Inferior parietal cortex (tissue), 1 donor: ENCODE measurements around the gene INMT.
A peak's percentile ranks its signal among the peaks of the same experiment; 100 is the strongest.

Experiments used
- DNase-seq: peaks from one replicate; pipeline ENCODE4 v3.0.0-alpha.2; 2016; ENCODE audit errors: extremely low spot score

INMT gene

DNA sequence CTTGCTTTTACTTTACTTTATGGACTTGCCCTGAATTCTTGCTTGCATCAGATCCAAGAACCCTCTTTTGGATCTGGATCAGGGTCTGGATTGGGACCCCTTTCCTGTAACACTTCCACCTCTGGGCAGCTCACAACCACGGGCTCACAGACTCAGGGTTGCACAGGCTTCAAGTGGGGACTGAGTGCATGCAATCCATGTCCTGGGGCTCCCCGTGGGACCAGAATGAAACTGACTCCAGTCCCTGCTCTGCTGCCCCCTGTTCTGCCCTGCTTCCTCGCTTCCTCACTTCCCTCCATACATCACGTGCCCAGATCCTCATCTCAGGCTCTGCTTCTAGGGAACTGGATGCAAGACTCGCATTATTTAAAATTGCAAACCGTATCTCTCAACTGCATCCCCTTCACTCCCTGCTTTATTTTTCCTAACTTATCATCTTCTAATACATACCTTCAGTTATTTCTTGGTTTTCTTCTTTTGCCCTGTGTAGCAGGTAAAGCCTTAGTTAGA lies 23.3 kb upstream of the INMT start:
- DNase-seq, result no peak

GRCh38 chr7:30729642-30730041 lies 22.3 kb upstream of the INMT start:
- DNase-seq, result no peak

DNA sequence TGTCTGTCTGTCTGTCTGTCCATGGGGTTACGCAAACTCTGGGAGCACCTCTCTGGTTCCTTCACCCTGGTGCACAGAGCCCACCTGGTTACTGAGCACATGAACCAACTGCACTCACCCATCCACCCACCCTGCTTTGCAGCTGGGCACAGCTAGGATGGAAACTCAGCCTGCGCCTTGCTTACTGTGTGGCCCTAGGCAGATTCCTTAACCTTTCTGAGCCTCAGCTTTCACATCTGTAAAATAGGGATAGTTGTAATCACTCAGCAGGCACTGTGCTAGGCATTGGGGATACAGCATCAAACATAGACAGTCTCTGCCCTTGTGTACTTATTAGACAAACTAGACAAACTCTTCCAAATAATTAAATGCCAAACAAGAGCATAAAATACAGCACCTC lies 21.8 kb upstream of the INMT start:
- DNase-seq, result no peak

GRCh38 chr7:30730996-30731395 lies 20.9 kb upstream of the INMT start:
- DNase-seq, result no peak

GRCh38 chr7:30731581-30731980 lies 20.4 kb upstream of the INMT start:
- no peak for DNase-seq

GRCh38 chr7:30732606-30733005 lies 19.3 kb upstream of the INMT start:
- DNase-seq, result no peak

DNA sequence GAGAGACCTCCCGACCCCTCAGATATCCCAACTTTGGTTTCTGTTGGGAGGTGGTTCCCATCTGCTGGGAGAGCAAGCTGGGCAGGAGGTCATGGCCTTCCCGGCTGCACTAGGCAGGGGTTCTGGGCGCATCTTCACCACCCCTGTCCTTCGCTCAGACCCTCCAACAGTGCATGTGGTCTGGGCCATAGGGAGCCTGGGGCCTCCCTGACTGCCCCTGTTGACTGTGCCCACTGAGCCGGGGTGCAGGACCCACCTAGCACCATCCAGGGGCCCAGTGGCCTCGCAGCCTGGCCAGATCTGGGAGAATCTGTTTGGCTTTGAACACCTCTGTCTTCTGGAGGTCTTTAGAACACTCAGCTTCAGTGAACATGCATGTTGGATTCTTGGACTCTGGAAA lies 18.7 kb upstream of the INMT start:
- DNase-seq, result no peak

- DNase-seq, result no peak
Measured at GRCh38 chr7:30733691-30734090, 18.2 kb upstream of the INMT start.

DNA sequence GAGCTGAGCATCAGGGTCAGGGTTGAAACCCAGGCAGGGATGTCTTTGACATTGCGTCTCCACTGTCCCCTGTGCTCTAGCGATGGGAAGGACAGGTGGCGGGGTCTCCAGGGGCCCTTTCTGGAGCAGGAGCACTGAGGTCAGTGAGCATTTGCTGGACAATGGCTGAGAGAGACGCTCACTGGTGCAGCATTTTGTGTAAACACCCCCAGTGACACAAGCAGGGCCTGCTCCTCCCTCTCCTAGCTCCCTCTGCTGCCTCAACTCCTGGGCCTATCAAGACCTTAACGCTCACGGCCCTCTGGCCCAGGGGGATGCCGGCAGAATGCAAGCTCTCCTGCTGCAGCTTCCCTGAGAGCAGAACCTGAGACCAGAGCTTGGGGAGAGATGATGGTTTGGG lies 17.4 kb upstream of the INMT start:
- DNase-seq, result no peak

DNA sequence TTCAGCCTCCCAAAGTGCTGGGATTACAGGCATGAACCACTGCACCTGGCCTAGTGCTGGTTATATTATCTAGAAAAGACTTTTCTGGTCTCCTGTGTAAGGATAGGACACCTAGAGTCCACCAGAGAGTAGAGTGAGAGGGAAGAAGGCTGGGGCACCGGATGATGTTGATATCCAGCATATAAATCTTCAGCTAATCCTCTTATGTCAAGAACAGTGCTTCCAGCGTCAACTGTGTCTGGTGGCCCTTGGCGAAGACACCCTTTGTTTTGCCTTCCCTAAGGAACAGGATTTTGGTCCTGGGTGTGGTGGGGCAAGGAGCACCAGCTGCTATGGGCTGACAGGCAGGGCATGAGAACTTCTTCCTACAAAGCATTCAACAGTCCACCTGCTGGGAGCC lies 16.3 kb upstream of the INMT start:
- no peak for DNase-seq

GRCh38 chr7:30736291-30736690 lies 15.6 kb upstream of the INMT start:
- no peak for DNase-seq

- DNase-seq, result no peak
Measured at GRCh38 chr7:30738026-30738915, 13.7 kb upstream of the INMT start.

DNA sequence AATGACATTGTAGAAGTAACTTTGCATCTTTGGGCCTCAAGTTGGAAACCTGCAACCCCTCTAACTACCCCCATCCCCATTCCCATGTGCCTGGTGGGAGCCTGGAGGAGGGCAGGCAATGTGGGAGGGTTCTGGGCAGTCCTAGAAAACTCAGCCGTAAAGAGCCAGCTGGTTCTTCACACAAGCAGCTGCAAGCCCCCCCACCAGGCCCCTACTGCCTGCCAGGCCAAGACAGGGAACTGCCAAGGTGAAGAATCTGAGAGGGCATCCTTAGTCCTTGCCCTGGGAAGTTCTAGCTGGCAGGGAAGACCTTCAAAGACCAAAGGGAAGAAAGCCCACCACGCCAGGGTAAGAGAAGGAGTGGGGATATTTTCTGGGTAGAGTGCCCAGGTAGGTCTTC lies 12.2 kb upstream of the INMT start:
- no peak for DNase-seq

GRCh38 chr7:30740417-30741181 lies 11.3 kb upstream of the INMT start:
- peak; percentile 82 for DNase-seq

- no peak for DNase-seq
Measured at GRCh38 chr7:30741289-30741688, 10.6 kb upstream of the INMT start.

GRCh38 chr7:30743371-30744074 lies 8.4 kb upstream of the INMT start:
- DNase-seq, result no peak

GRCh38 chr7:30744075-30744417 lies 7.9 kb upstream of the INMT start:
- no peak for DNase-seq

GRCh38 chr7:30745261-30745941 lies 6.5 kb upstream of the INMT start:
- no peak for DNase-seq

DNA sequence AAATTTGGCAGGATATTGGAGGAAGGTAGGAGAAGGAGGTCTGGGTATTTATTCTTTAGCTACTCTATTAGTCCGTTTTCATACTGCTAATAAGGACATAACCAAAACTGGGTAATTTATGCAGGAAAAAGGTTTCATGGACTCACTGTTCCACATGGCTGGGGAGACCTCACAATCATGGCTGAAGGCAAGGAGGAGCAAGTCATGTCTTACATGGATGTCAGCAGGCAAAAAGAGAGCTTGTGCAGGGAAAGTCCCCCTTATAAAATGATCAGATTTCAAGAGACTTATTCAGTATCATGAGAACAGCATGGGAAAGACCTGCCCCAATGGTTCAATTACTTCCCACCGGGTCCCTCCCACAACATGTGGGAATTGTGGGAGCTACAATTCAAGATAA lies 1.9 kb upstream of the INMT start:
- DNase-seq, result no peak

GRCh38 chr7:30750683-30751650 lies 968 bp upstream of the INMT start:
- DNase-seq, result peak; percentile 41

- no peak for DNase-seq
Measured at GRCh38 chr7:30752484-30752883, 549 bp downstream of the INMT start.
